Panc1 (cell line): ENCODE data around the gene RIPPLY2. TPM values are rescaled to one million over a fixed set of nuclear protein-coding genes. Genes with fewer than 3 reads are reported as not detected.

ENCODE experiments used
- ATAC-seq: fragments of 200-7000 bp; cut with Tn5 transposase; 2 replicates; pipeline ENCODE4 v1.9.1; 2020; ENCODE audit warnings: mild to moderate bottlenecking, moderate library complexity
- BruUV-seq: library from RNA; stranded (reverse); fragments of 400-500 nt; replicated peaks from 2 replicates; lab custom pipeline; 2021; lab: Mats Ljungman, UMichigan
- CTCF ChIA-PET: fragments of 300-600 bp; sonication (Branson Sonifier 250); formaldehyde crosslinking; loops from one replicate; lab custom pipeline; 2022; ENCODE audit warnings: antibody characterized with exemption; lab: Charles Lee
- POLR2A ChIA-PET: fragments of 300-600 bp; sonication (Branson Sonifier 250); formaldehyde crosslinking; loops from one replicate; lab custom pipeline; 2022; ENCODE audit warnings: antibody characterized with exemption; lab: Charles Lee
- DNase-seq: peaks from one replicate; pipeline ENCODE4 v3.0.0-alpha.2; 2010; ENCODE audit warnings: low read depth, low spot score
- H3K27ac ChIP-seq: 2 replicates; pipeline ENCODE4 v1.5.1; 2011; ENCODE audit warnings: mild to moderate bottlenecking, low read length, inconsistent platforms
- H3K27me3 ChIP-seq: fragments of 200-500 bp; sonication (Bioruptor generic); 2 replicates; pipeline ENCODE4 v1.6.0; 2014; ENCODE audit warnings: low read length, inconsistent platforms; ENCODE audit not compliant: control insufficient read depth, insufficient read depth
- H3K36me3 ChIP-seq: fragments of 200-500 bp; sonication (Bioruptor generic); 2 replicates; pipeline ENCODE4 v1.5.1; 2014; ENCODE audit warnings: inconsistent platforms, mild to moderate bottlenecking, low read length, moderate library complexity; ENCODE audit not compliant: control insufficient read depth, insufficient read depth
- H3K4me1 ChIP-seq: 2 replicates; pipeline ENCODE4 v1.5.1; 2011; ENCODE audit warnings: inconsistent platforms, mild to moderate bottlenecking, low read length, moderate library complexity; ENCODE audit not compliant: control insufficient read depth, insufficient read depth
- H3K4me3 ChIP-seq, 2 experiments: 2 replicates each; pipeline ENCODE4 v1.5.1; 2011 to 2012; ENCODE audit warnings: low read depth in 2 of 2, low read length in 2 of 2, mild to moderate bottlenecking in 2 of 2, inconsistent platforms in 1 of 2, moderate library complexity in 1 of 2
- H3K9me3 ChIP-seq: fragments of 200-500 bp; sonication (Bioruptor generic); 2 replicates; pipeline ENCODE4 v1.5.1; 2014; ENCODE audit warnings: low read depth, mild to moderate bottlenecking, inconsistent platforms, low read length, moderate library complexity; ENCODE audit not compliant: control insufficient read depth, insufficient read depth
- POLR2AphosphoS5 ChIP-seq: IDR thresholded peaks from 2 replicates; pipeline ENCODE4 v1.6.1; 2012; ENCODE audit warnings: mild to moderate bottlenecking, low read depth, low read length, moderate library complexity
- REST ChIP-seq, 2 experiments: IDR thresholded peaks; 2 replicates each; pipeline ENCODE4 v1.6.1; 2011 to 2012; ENCODE audit warnings: low read depth in 2 of 2, control low read depth in 1 of 2, low read length in 1 of 2, mild to moderate bottlenecking in 1 of 2, moderate library complexity in 1 of 2; ENCODE audit not compliant: insufficient read depth in 1 of 2
- SIN3A ChIP-seq: IDR thresholded peaks from 2 replicates; pipeline ENCODE4 v1.6.1; 2012; ENCODE audit warnings: low read depth, mild to moderate bottlenecking, low read length, moderate library complexity, borderline replicate concordance; ENCODE audit not compliant: insufficient read depth
- TCF7L2 ChIP-seq: IDR thresholded peaks from 2 replicates; pipeline ENCODE4 v1.6.1; 2011; ENCODE audit warnings: mild to moderate bottlenecking, low read depth, low read length, inconsistent platforms
- in situ Hi-C: cut with HindIII; loops from 2 replicates; pipeline ENCODE4 v1.10.0; 2016; ENCODE audit warnings: low sequenced_read_pairs, low pct_unique_long_range_greater_than_20kb
- intact Hi-C: fragments of 100-400 bp; cut with micrococcal nuclease; formaldehyde crosslinking; loops from one replicate; pipeline ENCODE4 v1.10.0; 2022; ENCODE audit not compliant: unreplicated experiment
- total RNA-seq: library from RNA; stranded (reverse); gene quantifications from one replicate; pipeline ENCODE4 v1.2.1, GENCODE V29; 2021; ENCODE audit not compliant: unreplicated experiment
- TF ChIP-seq, protein P1 (sequence below): fragments of 450-650 bp; IDR thresholded peaks from 2 replicates; pipeline ENCODE4 v1.5.1; 2017; ENCODE audit warnings: mild to moderate bottlenecking

Gene RIPPLY2
- total RNA-seq, 1 experiment from 2014 or later = 6.5 TPM

- no TSS peak for BruUV-seq
- DNase-seq (peak; percentile 88), ATAC-seq (peak; percentile 100)
- in situ Hi-C loops = no loop called here
- H3K27me3 ChIP-seq = no peaks in the 10 kb centered on the region
- H3K9me3 ChIP-seq = no peaks in the 10 kb centered on the region
- peak within 1 kb of the TSS; percentile 82 for H3K27ac ChIP-seq
- ChIA-PET CTCF (interaction anchor here (1.2 kb wide), 1 partner anchor 245 kb away, joined by 3 read pairs; no protein-coding TSS in a partner anchor), POLR2A (no interaction called here)
- TF ChIP-seq, protein P1, sequence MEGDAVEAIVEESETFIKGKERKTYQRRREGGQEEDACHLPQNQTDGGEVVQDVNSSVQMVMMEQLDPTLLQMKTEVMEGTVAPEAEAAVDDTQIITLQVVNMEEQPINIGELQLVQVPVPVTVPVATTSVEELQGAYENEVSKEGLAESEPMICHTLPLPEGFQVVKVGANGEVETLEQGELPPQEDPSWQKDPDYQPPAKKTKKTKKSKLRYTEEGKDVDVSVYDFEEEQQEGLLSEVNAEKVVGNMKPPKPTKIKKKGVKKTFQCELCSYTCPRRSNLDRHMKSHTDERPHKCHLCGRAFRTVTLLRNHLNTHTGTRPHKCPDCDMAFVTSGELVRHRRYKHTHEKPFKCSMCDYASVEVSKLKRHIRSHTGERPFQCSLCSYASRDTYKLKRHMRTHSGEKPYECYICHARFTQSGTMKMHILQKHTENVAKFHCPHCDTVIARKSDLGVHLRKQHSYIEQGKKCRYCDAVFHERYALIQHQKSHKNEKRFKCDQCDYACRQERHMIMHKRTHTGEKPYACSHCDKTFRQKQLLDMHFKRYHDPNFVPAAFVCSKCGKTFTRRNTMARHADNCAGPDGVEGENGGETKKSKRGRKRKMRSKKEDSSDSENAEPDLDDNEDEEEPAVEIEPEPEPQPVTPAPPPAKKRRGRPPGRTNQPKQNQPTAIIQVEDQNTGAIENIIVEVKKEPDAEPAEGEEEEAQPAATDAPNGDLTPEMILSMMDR = peak; percentile 46
- TF ChIP-seq TCF7L2 (peak; percentile 100), POLR2AphosphoS5 (peak; percentile 90), SIN3A (peak; percentile 99), REST (IDR thresholded peaks at IDR 0.05; ENCODE audit: insufficient read depth in 1 of 2, low read depth in 2 of 2, low read length in 1 of 2) (peak; percentile 99)
- peaks cover 2% of the 10 kb centered on the region for H3K36me3 ChIP-seq
- intact Hi-C loops = no loop called here
- peaks cover 11% of the 10 kb centered on the region for H3K4me1 ChIP-seq
- peak within 1 kb of the TSS; percentile 68 to 79 for H3K4me3 ChIP-seq
These were observed 6.5 kb downstream of the RIPPLY2 start, which contains the start of gene CYB5R4 for GRCh38 chr6:83859410-83860358. Gene CYB5R4, plus strand, starts transcription at chr6:83859689. Its CDS starts 94 bp downstream, at chr6:83859783.

- TF ChIP-seq, protein P1 = no peak
- TF ChIP-seq TCF7L2 = no peak
- no peak for TF ChIP-seq POLR2AphosphoS5
- no peak for TF ChIP-seq SIN3A
- TF ChIP-seq REST (IDR thresholded peaks at IDR 0.05; ENCODE audit: insufficient read depth in 1 of 2, low read depth in 2 of 2, low read length in 1 of 2) = no peak
- intact Hi-C loops (no loop called here), in situ Hi-C loops (no loop called here)
- BruUV-seq = no TSS peak
- Histone ChIP-seq H3K9me3 (no peaks in the 10 kb centered on the region), H3K27ac (peak overlapping the region; percentile 82), H3K27me3 (no peaks in the 10 kb centered on the region), H3K36me3 (peaks cover 6% of the 10 kb centered on the region), H3K4me3 (peak overlapping the region; percentile 68 to 79), H3K4me1 (peaks cover 11% of the 10 kb centered on the region)
- CTCF ChIA-PET = interaction anchor here (1.2 kb wide), 1 partner anchor 245 kb away, joined by 3 read pairs; no protein-coding TSS in a partner anchor
- POLR2A ChIA-PET = interaction anchor here (0.6 kb wide), 1 partner anchor 15 kb away, joined by 3 read pairs; no protein-coding TSS in a partner anchor
- ATAC-seq (no peak), DNase-seq (no peak)
These were observed 7.2 kb downstream of the RIPPLY2 start for GRCh38 chr6:83860359-83860755.
